OCI-LY3 (cell line): ENCODE results near the gene ZNF277.

Experiments used
- H2AFZ ChIP-seq: fragments of 200-600, 300-600 bp; shearing (Covaris generic); 2 replicates; pipeline ENCODE4 v1.6.0; 2014; ENCODE audit warnings: antibody characterized with exemption, low read depth, low read length
- H3K27ac ChIP-seq: fragments of 200-600, 300-600 bp; sonication (generic); 2 replicates; pipeline ENCODE4 v1.5.1; 2014; ENCODE audit warnings: mild to moderate bottlenecking, low read length, moderate library complexity, mixed read lengths
- H3K27me3 ChIP-seq: fragments of 200-600, 300-600 bp; sonication (generic); 2 replicates; pipeline ENCODE4 v1.6.1; 2014; ENCODE audit warnings: low read depth, low read length, mixed read lengths
- H3K36me3 ChIP-seq: fragments of 200-600, 300-600 bp; sonication (generic); replicated peaks from 2 replicates; pipeline ENCODE3; 2014; ENCODE audit warnings: low read depth, low read length, mixed read lengths
- H3K4me1 ChIP-seq: fragments of 300-600, 200-600 bp; sonication (generic); 2 replicates; pipeline ENCODE4 v1.6.1; 2014; ENCODE audit warnings: low read length, mixed read lengths
- H3K4me2 ChIP-seq: fragments of 200-600, 300-600 bp; sonication (generic); 2 replicates; pipeline ENCODE4 v1.6.1; 2014; ENCODE audit warnings: low read length, mixed read lengths
- H3K4me3 ChIP-seq: fragments of 300-600, 200-600 bp; sonication (generic); 2 replicates; pipeline ENCODE4 v1.5.1; 2014; ENCODE audit warnings: antibody characterized with exemption, mild to moderate bottlenecking, low read length, moderate library complexity
- H3K79me2 ChIP-seq: fragments of 300-600, 200-600 bp; shearing (Covaris generic); 2 replicates; pipeline ENCODE4 v1.6.1; 2014; ENCODE audit warnings: mild to moderate bottlenecking, low read length, mixed read lengths
- H3K9ac ChIP-seq: fragments of 300-600, 200-600 bp; shearing (Covaris generic); 2 replicates; pipeline ENCODE4 v1.6.0; 2014; ENCODE audit warnings: mild to moderate bottlenecking, low read length, moderate library complexity
- H3K9me3 ChIP-seq: fragments of 200-600, 300-600 bp; shearing (Covaris generic); 2 replicates; pipeline ENCODE4 v1.6.1; 2014; ENCODE audit warnings: low read length, mixed read lengths; ENCODE audit not compliant: insufficient read depth
- H4K20me1 ChIP-seq: fragments of 200-600, 300-600 bp; sonication (generic); 2 replicates; pipeline ENCODE4 v1.6.1; 2016; ENCODE audit warnings: low read length, mixed read lengths; ENCODE audit not compliant: insufficient read depth
- CTCF ChIP-seq: fragments of 200-600, 300-600 bp; sonication (generic); IDR thresholded peaks from 2 replicates; pipeline ENCODE4 v1.5.1; 2014; ENCODE audit warnings: antibody characterized with exemption, low read length, low read depth
- EZH2phosphoT487 ChIP-seq: fragments of 200-600 bp; shearing (Covaris generic); IDR thresholded peaks from 2 replicates; pipeline ENCODE4 v1.6.1; 2018; ENCODE audit warnings: antibody characterized with exemption, mixed run types, low read depth

ZNF277 gene

GRCh38 chr7:112160771-112161150, 45.7 kb upstream of the ZNF277 start:
- no peak overlapping the region for H3K9ac ChIP-seq
- no peaks in the 10 kb centered on the region for H4K20me1 ChIP-seq
- no peaks in the 10 kb centered on the region for H3K4me1 ChIP-seq
- H3K4me2 ChIP-seq: no peak overlapping the region
- no peaks in the 10 kb centered on the region for H3K36me3 ChIP-seq
- no peaks in the 10 kb centered on the region for H3K27me3 ChIP-seq
- H3K4me3 ChIP-seq: no peak overlapping the region
- TF ChIP-seq CTCF (no peak), EZH2phosphoT487 (no peak)
- no peaks in the 10 kb centered on the region for H3K9me3 ChIP-seq
- H3K27ac ChIP-seq: no peak overlapping the region
- no peak overlapping the region for H2AFZ ChIP-seq
- H3K79me2 ChIP-seq: no peaks in the 10 kb centered on the region

- no peaks in the 10 kb centered on the region for H3K36me3 ChIP-seq
- H2AFZ ChIP-seq: no peak overlapping the region
- no peaks in the 10 kb centered on the region for H4K20me1 ChIP-seq
- no peaks in the 10 kb centered on the region for H3K27me3 ChIP-seq
- no peak overlapping the region for H3K9ac ChIP-seq
- no peak overlapping the region for H3K27ac ChIP-seq
- H3K4me2 ChIP-seq: no peak overlapping the region
- H3K79me2 ChIP-seq: no peaks in the 10 kb centered on the region
- no peak for TF ChIP-seq CTCF
- no peak for TF ChIP-seq EZH2phosphoT487
- no peaks in the 10 kb centered on the region for H3K9me3 ChIP-seq
- H3K4me1 ChIP-seq: no peaks in the 10 kb centered on the region
- H3K4me3 ChIP-seq: no peak overlapping the region
These were observed 45.0 kb upstream of the ZNF277 start for GRCh38 chr7:112161253-112162141.

DNA sequence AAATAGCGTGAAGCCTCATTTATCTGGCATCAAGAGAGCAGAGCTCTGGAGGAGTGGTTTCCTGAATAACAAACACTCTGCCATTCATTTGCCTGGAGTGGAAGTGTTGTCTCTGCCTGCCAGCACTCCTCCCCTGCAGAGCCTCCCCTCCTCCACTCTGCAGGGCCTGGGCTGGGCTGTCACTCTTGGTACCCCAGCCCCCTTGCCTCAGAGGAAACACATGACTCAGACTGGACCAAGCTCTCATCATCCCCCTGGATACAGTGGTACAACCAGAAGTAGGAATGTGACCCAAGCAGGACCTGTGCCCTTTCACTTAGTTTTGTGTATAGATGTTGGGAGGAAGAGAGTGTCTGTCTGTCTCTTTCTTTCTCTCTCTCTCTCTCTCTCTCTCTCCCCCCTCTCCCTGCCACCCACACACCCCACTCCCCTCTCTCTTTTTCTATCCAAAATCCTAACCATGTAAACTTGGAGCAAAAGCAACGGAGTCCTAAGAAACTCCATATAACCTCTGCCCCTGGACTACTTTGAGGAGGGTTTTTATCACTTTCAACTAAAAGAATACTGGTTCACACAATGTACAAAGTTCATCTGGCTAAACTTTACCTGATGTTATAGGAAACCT, 44.2 kb upstream of the ZNF277 start:
- Histone ChIP-seq H3K4me1 (no peaks in the 10 kb centered on the region), H3K27ac (no peak overlapping the region), H3K79me2 (no peaks in the 10 kb centered on the region), H3K4me3 (no peak overlapping the region), H3K9ac (no peak overlapping the region), H3K4me2 (no peak overlapping the region), H3K9me3 (no peaks in the 10 kb centered on the region), H4K20me1 (no peaks in the 10 kb centered on the region), H3K36me3 (no peaks in the 10 kb centered on the region), H2AFZ (no peak overlapping the region), H3K27me3 (no peaks in the 10 kb centered on the region)
- no peak for TF ChIP-seq CTCF
- TF ChIP-seq EZH2phosphoT487: no peak

- no peaks in the 10 kb centered on the region for H4K20me1 ChIP-seq
- no peak overlapping the region for H3K4me2 ChIP-seq
- H3K36me3 ChIP-seq: no peaks in the 10 kb centered on the region
- H3K4me1 ChIP-seq: no peaks in the 10 kb centered on the region
- H3K27me3 ChIP-seq: no peaks in the 10 kb centered on the region
- H3K9me3 ChIP-seq: no peaks in the 10 kb centered on the region
- no peak for TF ChIP-seq EZH2phosphoT487
- TF ChIP-seq CTCF: no peak
- H3K9ac ChIP-seq: no peak overlapping the region
- H3K79me2 ChIP-seq: no peaks in the 10 kb centered on the region
- H3K4me3 ChIP-seq: no peak overlapping the region
- no peak overlapping the region for H2AFZ ChIP-seq
- no peak overlapping the region for H3K27ac ChIP-seq
These were observed 43.5 kb upstream of the ZNF277 start for GRCh38 chr7:112162784-112163506.
